ENCODE results near the gene EYA2.

The EYA2 gene

GRCh38 chr20:47062226-47062890 is 167.7 kb downstream of the EYA2 start:
- no peak for TF ChIP-seq CTCF (IDR thresholded peaks at IDR 0.05; ENCODE audit: insufficient read depth, low read depth, low read length, missing control alignments)
- no peak for DNase-seq (ENCODE audit: low read depth)
- H3K4me3 ChIP-seq (ENCODE audit: low read depth, low read length), result no peak overlapping the region

- H3K4me3 ChIP-seq (ENCODE audit: low read depth, low read length), result no peak overlapping the region
- no peak for TF ChIP-seq CTCF (IDR thresholded peaks at IDR 0.05; ENCODE audit: insufficient read depth, low read depth, low read length, missing control alignments)
- DNase-seq (ENCODE audit: low read depth), result no peak
Measured at GRCh38 chr20:47063407-47063806, 168.8 kb downstream of the EYA2 start.

- no peak for DNase-seq (ENCODE audit: low read depth)
- no peak overlapping the region for H3K4me3 ChIP-seq (ENCODE audit: low read depth, low read length)
- no peak for TF ChIP-seq CTCF (IDR thresholded peaks at IDR 0.05; ENCODE audit: insufficient read depth, low read depth, low read length, missing control alignments)
Measured at GRCh38 chr20:47063808-47064207, 169.2 kb downstream of the EYA2 start.

- no peak for DNase-seq (ENCODE audit: low read depth)
- no peak for TF ChIP-seq CTCF (IDR thresholded peaks at IDR 0.05; ENCODE audit: insufficient read depth, low read depth, low read length, missing control alignments)
Measured at GRCh38 chr20:47066484-47067270, 172.0 kb downstream of the EYA2 start.

GRCh38 chr20:47067776-47068175 is 173.1 kb downstream of the EYA2 start:
- no peak for DNase-seq (ENCODE audit: low read depth)
- H3K4me3 ChIP-seq (ENCODE audit: low read depth, low read length), result no peak overlapping the region
- TF ChIP-seq CTCF (IDR thresholded peaks at IDR 0.05; ENCODE audit: insufficient read depth, low read depth, low read length, missing control alignments), result no peak

More at GRCh38 chr20:47066484-47067270, 172.0 kb downstream of the EYA2 start:
- no peak overlapping the region for H3K4me3 ChIP-seq (ENCODE audit: low read depth, low read length)

GRCh38 chr20:47070176-47070575 is 175.5 kb downstream of the EYA2 start:
- TF ChIP-seq CTCF (IDR thresholded peaks at IDR 0.05; ENCODE audit: insufficient read depth, low read depth, low read length, missing control alignments), result no peak
- H3K4me3 ChIP-seq (ENCODE audit: low read depth, low read length), result no peak overlapping the region
- DNase-seq (ENCODE audit: low read depth), result no peak
